ENCODE measurements around the gene KIAA1586.
A peak's percentile ranks its signal among the peaks of the same experiment; 100 is the strongest.

The KIAA1586 gene

DNA sequence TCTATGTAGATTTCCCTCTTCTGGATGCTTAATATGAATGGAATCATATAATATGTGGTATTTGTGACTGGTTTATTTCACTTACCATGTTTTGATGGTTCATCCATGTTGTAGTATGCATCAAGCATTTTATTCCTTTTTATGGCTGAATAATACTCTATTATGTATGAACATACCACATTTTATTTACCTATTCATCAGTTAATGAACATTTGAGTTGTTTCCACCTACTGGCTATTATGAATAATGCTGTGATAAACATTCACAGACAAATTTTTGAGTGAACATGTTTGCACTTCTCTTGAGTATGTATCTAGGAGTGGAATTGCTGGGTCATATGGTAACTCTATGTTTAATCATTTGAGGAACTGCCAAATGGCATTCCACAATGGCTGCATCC is 28.6 kb downstream of the KIAA1586 start:
- no peak overlapping the region for H3K27ac ChIP-seq
- TF ChIP-seq CTCF (conservative IDR thresholded peaks at IDR 0.05): no peak

DNA sequence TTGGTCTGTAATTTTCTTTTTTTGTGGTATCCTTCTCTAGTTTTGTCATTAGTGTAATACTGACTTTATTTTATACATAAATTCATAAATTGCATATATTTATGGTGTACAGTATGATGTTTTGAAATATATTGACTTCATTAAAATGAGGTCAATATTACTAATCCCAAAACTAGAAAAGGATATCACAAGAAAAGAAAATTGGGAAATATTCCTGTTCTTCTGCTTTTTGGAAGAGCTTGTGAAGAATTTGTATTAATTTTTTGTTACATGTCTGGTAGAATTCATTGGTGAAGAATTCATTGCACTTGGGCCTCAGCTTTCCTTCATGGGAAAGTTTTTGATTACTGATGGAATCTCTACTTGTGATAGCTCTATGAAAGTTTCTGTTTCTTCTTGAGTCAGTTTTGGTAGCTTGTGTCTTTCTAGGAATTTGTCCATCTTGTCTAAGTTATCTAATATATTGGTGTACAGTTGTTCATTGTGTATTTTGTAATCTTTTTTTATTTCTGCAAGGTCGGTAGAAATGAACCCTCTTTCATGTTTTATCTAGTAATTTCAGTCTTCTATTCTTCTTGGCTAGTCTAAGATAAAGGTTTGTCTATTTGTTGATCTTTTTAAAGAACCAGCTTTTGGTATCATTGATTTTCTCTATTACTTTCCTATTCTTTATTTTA is 32.2 kb downstream of the KIAA1586 start:
- H3K27ac ChIP-seq: no peak overlapping the region
- TF ChIP-seq CTCF (conservative IDR thresholded peaks at IDR 0.05): no peak

GRCh38 chr6:57085471-57085870 is 39.0 kb downstream of the KIAA1586 start:
- no peak for TF ChIP-seq CTCF (conservative IDR thresholded peaks at IDR 0.05)
- H3K27ac ChIP-seq: no peak overlapping the region

GRCh38 chr6:57086843-57087242 is 40.4 kb downstream of the KIAA1586 start:
- H3K27ac ChIP-seq: no peak overlapping the region
- TF ChIP-seq CTCF (conservative IDR thresholded peaks at IDR 0.05): no peak

DNA sequence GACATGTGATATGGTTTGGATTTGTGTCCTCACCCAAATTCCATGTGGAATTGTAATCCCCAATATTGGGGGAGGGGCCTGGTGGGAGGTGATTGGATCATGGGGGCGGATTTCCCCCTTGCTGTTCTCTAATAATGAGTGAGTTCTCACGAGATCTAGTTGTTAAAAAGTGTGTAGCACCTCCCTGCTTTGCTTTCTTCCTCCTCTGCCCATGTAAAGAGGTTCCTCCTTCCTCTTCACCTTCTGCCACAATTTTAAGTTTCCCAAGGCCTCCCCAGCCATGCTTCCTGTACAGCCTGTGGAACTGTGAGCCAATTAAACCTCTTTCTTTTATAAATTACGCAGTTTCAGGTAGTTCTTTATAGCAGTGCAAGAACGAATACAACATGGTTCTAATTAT is 41.4 kb downstream of the KIAA1586 start:
- TF ChIP-seq CTCF (conservative IDR thresholded peaks at IDR 0.05): no peak
- H3K27ac ChIP-seq: no peak overlapping the region

- peak overlapping the region; percentile 67 for H3K27ac ChIP-seq
- no peak for TF ChIP-seq CTCF (conservative IDR thresholded peaks at IDR 0.05)
These were observed 42.8 kb downstream of the KIAA1586 start for GRCh38 chr6:57089265-57089664.

- no peak for TF ChIP-seq CTCF (conservative IDR thresholded peaks at IDR 0.05)
- peak within 1 kb of the TSS; percentile 67 for H3K27ac ChIP-seq
These were observed 43.4 kb downstream of the KIAA1586 start, which contains the start of gene ZNF451 for GRCh38 chr6:57089687-57090457. Gene ZNF451, plus strand, starts transcription at chr6:57090188. Its CDS starts 66 bp downstream, at chr6:57090254.

DNA sequence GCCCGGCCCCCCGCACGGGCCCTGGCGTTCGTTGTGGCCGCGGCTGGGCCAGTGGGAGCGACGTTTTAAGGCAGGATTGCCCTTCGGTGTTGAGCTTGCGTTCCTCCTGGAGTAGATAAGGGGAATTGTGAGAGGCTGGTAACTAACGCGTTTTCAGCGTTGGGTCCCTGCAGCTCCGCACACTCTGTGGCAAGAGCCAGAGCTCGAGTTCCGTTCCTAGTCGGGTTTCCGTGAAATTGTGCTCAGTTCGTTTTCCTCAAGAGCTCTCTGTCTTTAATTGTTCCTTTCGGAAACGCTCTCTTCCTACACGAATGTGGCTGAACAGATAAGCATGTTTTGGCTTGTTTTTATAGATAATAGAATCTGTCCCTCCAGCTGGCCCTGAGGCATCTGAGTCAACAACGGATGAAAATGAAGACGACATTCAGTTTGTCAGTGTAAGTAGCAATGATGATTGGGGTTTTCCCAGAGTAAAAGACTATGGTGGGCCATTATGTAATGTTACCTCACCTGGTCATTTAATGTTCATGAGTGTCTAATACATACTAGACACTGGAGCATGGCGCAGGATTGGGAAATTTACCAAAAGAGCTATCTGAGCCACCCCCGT is 44.1 kb downstream of the KIAA1586 start:
- H3K27ac ChIP-seq: peak overlapping the region; percentile 67

- peak overlapping the region; percentile 45 for H3K27ac ChIP-seq
These were observed 44.9 kb downstream of the KIAA1586 start for GRCh38 chr6:57091375-57091774.
